HCT116 (cell line): ENCODE measurements around the gene MPP2. TPM values are rescaled to one million over a fixed set of nuclear protein-coding genes. Genes with fewer than 3 reads are reported as not detected.

ENCODE experiments used
- ATAC-seq: fragments of 200-7000 bp; cut with Tn5 transposase; 2 replicates; pipeline ENCODE4 v1.9.1; 2020; ENCODE audit warnings: mild to moderate bottlenecking, moderate library complexity
- BruUV-seq: library from RNA; stranded (reverse); fragments of 400-500 nt; replicated peaks from 2 replicates; lab custom pipeline; 2021; lab: Mats Ljungman, UMichigan
- CTCF ChIA-PET: fragments of 300-600 bp; sonication (Branson Sonifier 250); formaldehyde crosslinking; loops from one replicate; lab custom pipeline; 2021; ENCODE audit warnings: antibody characterized with exemption; lab: Charles Lee
- POLR2A ChIA-PET: fragments of 300-600, 350-600 bp; sonication (Branson Sonifier 250); formaldehyde crosslinking; loops from one replicate; lab custom pipeline; 2021; ENCODE audit warnings: antibody characterized with exemption; lab: Charles Lee
- RAD21 ChIA-PET, 2 experiments: fragments of 300-600 bp; sonication (Branson Sonifier 250); formaldehyde crosslinking; loops; one replicate each; lab custom pipeline; 2023; ENCODE audit warnings: low total read pairs in 2 of 2; ENCODE audit not compliant: uncharacterized antibody in 2 of 2, unreplicated experiment in 2 of 2, low non-redundant PET in 1 of 2; lab: Charles Lee
- DNase-seq: peaks from one replicate; pipeline ENCODE4 v3.0.0-alpha.2; 2010; ENCODE audit warnings: low read depth, low spot score
- H2AFZ ChIP-seq: fragments of 200-600 bp; shearing (Covaris generic), sonication (generic); 2 replicates; pipeline ENCODE4 v1.6.1; 2017; ENCODE audit warnings: low read depth, mixed run types, mixed read lengths, antibody characterized with exemption, low read length; ENCODE audit not compliant: poor library complexity, severe bottlenecking
- H3K27ac ChIP-seq: 2 replicates; pipeline ENCODE4 v1.5.1; 2012; ENCODE audit warnings: low read depth, low read length
- H3K27me3 ChIP-seq: fragments of 200-600 bp; sonication (generic); 2 replicates; pipeline ENCODE4 v1.6.1; 2016; ENCODE audit warnings: mixed run types, low read length, mixed read lengths; ENCODE audit not compliant: insufficient read depth
- H3K36me3 ChIP-seq, 2 experiments: fragments of 200-500 bp in 1 of 2; fragments of 200-600 bp in 1 of 2; sonication (Bioruptor generic) in 1 of 2; sonication (generic) in 1 of 2; 2 replicates each; pipeline versions ENCODE4 v1.5.1 to v1.6.1; 2014 to 2016; ENCODE audit warnings: low read length in 2 of 2, inconsistent platforms in 1 of 2, mixed read lengths in 1 of 2, mixed run types in 1 of 2; ENCODE audit not compliant: insufficient read depth in 2 of 2, control insufficient read depth in 1 of 2
- H3K4me1 ChIP-seq, 2 experiments: fragments of 200-600 bp in 1 of 2; sonication (generic) in 1 of 2; 2 replicates each; pipeline versions ENCODE4 v1.5.1 to v1.6.1; 2012 to 2017; ENCODE audit warnings: low read length in 2 of 2, inconsistent platforms in 1 of 2, mild to moderate bottlenecking in 1 of 2, mixed read lengths in 1 of 2, mixed run types in 1 of 2, moderate library complexity in 1 of 2; ENCODE audit not compliant: insufficient read depth in 2 of 2, control insufficient read depth in 1 of 2
- H3K4me2 ChIP-seq: fragments of 200-600 bp; sonication (generic); 2 replicates; pipeline ENCODE4 v1.6.1; 2017; ENCODE audit warnings: mixed run types, low read length, mixed read lengths
- H3K4me3 ChIP-seq, 2 experiments: fragments of 200-600 bp in 1 of 2; sonication (generic) in 1 of 2; replicated peaks in 1 of 2; 2 replicates each; pipeline ENCODE4 v1.5.1; 2011 to 2016; ENCODE audit warnings: low read length in 2 of 2, control low read depth in 1 of 2, low read depth in 1 of 2, mild to moderate bottlenecking in 1 of 2, mixed read lengths in 1 of 2, mixed run types in 1 of 2
- H3K79me2 ChIP-seq: fragments of 200-600 bp; sonication (generic); 2 replicates; pipeline ENCODE4 v1.6.1; 2017; ENCODE audit warnings: mild to moderate bottlenecking, mixed run types, low read length, moderate library complexity, mixed read lengths; ENCODE audit not compliant: insufficient read depth
- H3K9ac ChIP-seq: fragments of 200-600 bp; sonication (generic); 2 replicates; pipeline ENCODE4 v1.6.1; 2016; ENCODE audit warnings: low read length, mixed read lengths
- H3K9me2 ChIP-seq: fragments of 200-600 bp; sonication (generic), shearing (Covaris generic); 2 replicates; pipeline ENCODE4 v1.6.1; 2017; ENCODE audit warnings: mixed run types, mild to moderate bottlenecking, moderate library complexity; ENCODE audit not compliant: insufficient read depth
- H3K9me3 ChIP-seq, 2 experiments: fragments of 200-500 bp in 1 of 2; fragments of 200-600 bp in 1 of 2; sonication (Bioruptor generic) in 1 of 2; sonication (generic) in 1 of 2; 2 replicates each; pipeline ENCODE4 v1.6.1; 2014 to 2017; ENCODE audit warnings: low read length in 2 of 2, mixed read lengths in 2 of 2, inconsistent platforms in 1 of 2, low read depth in 1 of 2, mild to moderate bottlenecking in 1 of 2, mixed run types in 1 of 2, moderate library complexity in 1 of 2; ENCODE audit not compliant: control insufficient read depth in 1 of 2, insufficient read depth in 1 of 2
- H4K20me1 ChIP-seq: fragments of 200-600 bp; sonication (generic), shearing (Covaris generic); 2 replicates; pipeline ENCODE4 v1.6.1; 2017; ENCODE audit warnings: mixed run types, mild to moderate bottlenecking, moderate library complexity; ENCODE audit not compliant: insufficient read depth
- CTCF ChIP-seq, 3 experiments: fragments of 200-600 bp in 1 of 3; sonication (generic) in 1 of 3; IDR thresholded peaks in 2 of 3; conservative IDR thresholded peaks in 1 of 3; 2 replicates each; pipeline ENCODE4 v1.5.1; 2012 to 2017; ENCODE audit warnings: low read depth in 2 of 3, low read length in 2 of 3, antibody characterized with exemption in 1 of 3, borderline replicate concordance in 1 of 3, control low read depth in 1 of 3, mild to moderate bottlenecking in 1 of 3, mixed read lengths in 1 of 3, mixed run types in 1 of 3, moderate library complexity in 1 of 3; ENCODE audit not compliant: insufficient read depth in 1 of 3
- EGR1 ChIP-seq: IDR thresholded peaks from 2 replicates; pipeline ENCODE4 v1.6.1; 2012; ENCODE audit warnings: low read depth
- ELF1 ChIP-seq: IDR thresholded peaks from 2 replicates; pipeline ENCODE4 v1.6.1; 2012; ENCODE audit warnings: low read depth, borderline replicate concordance
- EZH2 ChIP-seq: fragments of 200-600 bp; sonication (generic); IDR thresholded peaks from 2 replicates; pipeline ENCODE4 v1.6.1; 2017; ENCODE audit warnings: antibody characterized with exemption, mixed run types
- EZH2phosphoT487 ChIP-seq: fragments of 200-600 bp; IDR thresholded peaks from 2 replicates; pipeline ENCODE4 v1.6.1; 2018; ENCODE audit warnings: antibody characterized with exemption, borderline replicate concordance
- FOSL1 ChIP-seq: IDR thresholded peaks from 2 replicates; pipeline ENCODE4 v1.6.1; 2012; ENCODE audit warnings: low read depth
- RAD21 ChIP-seq: IDR thresholded peaks from 2 replicates; pipeline ENCODE4 v1.6.1; 2012; ENCODE audit warnings: low read depth, mild to moderate bottlenecking
- SP1 ChIP-seq: IDR thresholded peaks from 2 replicates; pipeline ENCODE4 v1.6.1; 2012; ENCODE audit warnings: low read depth
- SRF ChIP-seq: IDR thresholded peaks from 2 replicates; pipeline ENCODE4 v1.6.1; 2012; ENCODE audit warnings: low read depth
- ZNF274 ChIP-seq: fragments of 200-500 bp; sonication (Bioruptor generic); IDR thresholded peaks from 2 replicates; pipeline ENCODE4 v1.6.1; 2014; ENCODE audit warnings: mild to moderate bottlenecking, low read depth, low read length, inconsistent platforms
- intact Hi-C: fragments of 100-400 bp; cut with micrococcal nuclease; formaldehyde crosslinking; loops from 2 replicates; pipeline ENCODE4 v1.10.0; 2022
- total RNA-seq: library from RNA; stranded (reverse); gene quantifications from one replicate; pipeline ENCODE4 v1.2.1, GENCODE V29; 2021; ENCODE audit not compliant: unreplicated experiment
- TF ChIP-seq, protein P1 (sequence below): IDR thresholded peaks from 2 replicates; pipeline ENCODE4 v1.6.1; 2012

The MPP2 gene
- total RNA-seq, 1 experiment from 2014 or later: 16.4 TPM

DNA sequence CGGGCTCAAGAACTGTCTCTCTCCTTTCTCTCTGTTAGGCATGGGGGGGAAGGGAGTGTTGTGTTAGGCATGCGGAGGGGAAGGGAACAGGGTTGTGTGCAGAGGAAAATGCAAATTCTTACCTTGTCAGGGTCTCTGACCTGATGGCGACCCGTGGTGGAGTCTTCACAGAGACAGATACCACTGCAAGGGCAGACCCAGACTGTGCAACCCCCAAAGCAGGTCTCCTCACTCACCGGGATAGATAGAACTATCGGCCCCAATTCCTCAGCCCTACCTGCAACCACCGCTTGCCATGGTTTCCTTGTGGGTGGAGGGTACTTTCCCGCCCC lies 9.6 kb upstream of the MPP2 start:
- no peaks in the 10 kb centered on the region for H3K27me3 ChIP-seq
- H3K9me2 ChIP-seq: no peaks in the 10 kb centered on the region
- no peak for DNase-seq
- intact Hi-C loops: no loop called here
- peaks cover 0 to 3% of the 10 kb centered on the region in 2 experiments; a peak in 1 of 4 replicates for H3K4me1 ChIP-seq
- RAD21 ChIA-PET: no interaction called here
- no TSS peak for BruUV-seq
- CTCF ChIA-PET: interaction anchor here (1.8 kb wide), 1 partner anchor 27 kb away, joined by 5 read pairs; no protein-coding TSS in a partner anchor
- no peaks in the 10 kb centered on the region for H4K20me1 ChIP-seq
- H3K4me2 ChIP-seq: no peak overlapping the region
- no peaks in the 10 kb centered on the region for H3K36me3 ChIP-seq
- H2AFZ ChIP-seq: no peak overlapping the region
- no peak overlapping the region for H3K27ac ChIP-seq
- no peaks in the 10 kb centered on the region for H3K9me3 ChIP-seq
- no peak overlapping the region for H3K9ac ChIP-seq
- no peak for ATAC-seq
- POLR2A ChIA-PET: interaction anchor here (1.0 kb wide), 1 partner anchor 14 kb away, joined by 3 read pairs; no protein-coding TSS in a partner anchor
- no peak overlapping the region for H3K4me3 ChIP-seq
- TF ChIP-seq EZH2 (no peak), FOSL1 (no peak), SRF (no peak), ELF1 (no peak), RAD21 (no peak), EGR1 (no peak), EZH2phosphoT487 (no peak)
- H3K79me2 ChIP-seq: no peaks in the 10 kb centered on the region

DNA sequence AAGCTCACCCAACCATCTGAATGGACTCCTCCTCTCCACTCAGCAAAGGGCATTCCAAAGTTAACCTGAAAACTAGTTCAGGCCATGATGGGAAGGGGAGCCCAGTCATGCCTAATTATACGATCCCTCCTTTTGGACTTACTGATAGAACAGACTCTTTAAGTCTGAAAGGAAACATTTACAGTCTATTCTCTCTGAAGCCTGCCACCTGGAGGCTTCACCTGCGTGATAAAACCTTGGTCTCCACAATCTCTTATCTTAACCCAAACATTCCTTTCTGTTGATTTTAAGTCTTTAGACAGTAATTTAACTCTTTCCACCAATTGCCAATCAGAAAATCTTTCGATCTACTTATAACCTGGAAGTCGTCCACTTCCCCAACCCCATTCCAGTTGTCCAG lies 9.0 kb upstream of the MPP2 start:
- peaks cover 0 to 3% of the 10 kb centered on the region in 2 experiments; a peak in 1 of 4 replicates for H3K4me1 ChIP-seq
- CTCF ChIA-PET: interaction anchor here (1.8 kb wide), 1 partner anchor 27 kb away, joined by 5 read pairs; no protein-coding TSS in a partner anchor
- no peak overlapping the region for H3K9ac ChIP-seq
- TF ChIP-seq CTCF (IDR thresholded peaks at IDR 0.05 in 2 of 3, conservative IDR thresholded peaks at IDR 0.05 in 1 of 3; ENCODE audit: borderline replicate concordance in 1 of 3, insufficient read depth in 1 of 3, low read depth in 2 of 3, low read length in 2 of 3): 0 out of 6 replicates have a peak, but pooled peaks of 1 of the 3 experiments have one; percentile 6
- TF ChIP-seq, protein P1, sequence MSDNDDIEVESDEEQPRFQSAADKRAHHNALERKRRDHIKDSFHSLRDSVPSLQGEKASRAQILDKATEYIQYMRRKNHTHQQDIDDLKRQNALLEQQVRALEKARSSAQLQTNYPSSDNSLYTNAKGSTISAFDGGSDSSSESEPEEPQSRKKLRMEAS: no peak
- TF ChIP-seq FOSL1: no peak
- TF ChIP-seq EZH2: no peak
- TF ChIP-seq SP1: no peak
- no peak for TF ChIP-seq ZNF274
- DNase-seq: no peak
- H3K27me3 ChIP-seq: no peaks in the 10 kb centered on the region
- H4K20me1 ChIP-seq: no peaks in the 10 kb centered on the region
- no peak overlapping the region for H3K4me2 ChIP-seq
- no peak overlapping the region for H2AFZ ChIP-seq
- H3K27ac ChIP-seq: no peak overlapping the region
- POLR2A ChIA-PET: interaction anchor here (1.0 kb wide), 1 partner anchor 13 kb away, joined by 3 read pairs; no protein-coding TSS in a partner anchor
- H3K36me3 ChIP-seq: no peaks in the 10 kb centered on the region
- intact Hi-C loops: no loop called here
- no peaks in the 10 kb centered on the region for H3K79me2 ChIP-seq
- RAD21 ChIA-PET: no interaction called here
- H3K9me3 ChIP-seq: no peaks in the 10 kb centered on the region
- no peak for ATAC-seq
- H3K9me2 ChIP-seq: no peaks in the 10 kb centered on the region
- H3K4me3 ChIP-seq: no peak overlapping the region
- no TSS peak for BruUV-seq
